Measurements from ENCODE around the gene CD79A.

DNA sequence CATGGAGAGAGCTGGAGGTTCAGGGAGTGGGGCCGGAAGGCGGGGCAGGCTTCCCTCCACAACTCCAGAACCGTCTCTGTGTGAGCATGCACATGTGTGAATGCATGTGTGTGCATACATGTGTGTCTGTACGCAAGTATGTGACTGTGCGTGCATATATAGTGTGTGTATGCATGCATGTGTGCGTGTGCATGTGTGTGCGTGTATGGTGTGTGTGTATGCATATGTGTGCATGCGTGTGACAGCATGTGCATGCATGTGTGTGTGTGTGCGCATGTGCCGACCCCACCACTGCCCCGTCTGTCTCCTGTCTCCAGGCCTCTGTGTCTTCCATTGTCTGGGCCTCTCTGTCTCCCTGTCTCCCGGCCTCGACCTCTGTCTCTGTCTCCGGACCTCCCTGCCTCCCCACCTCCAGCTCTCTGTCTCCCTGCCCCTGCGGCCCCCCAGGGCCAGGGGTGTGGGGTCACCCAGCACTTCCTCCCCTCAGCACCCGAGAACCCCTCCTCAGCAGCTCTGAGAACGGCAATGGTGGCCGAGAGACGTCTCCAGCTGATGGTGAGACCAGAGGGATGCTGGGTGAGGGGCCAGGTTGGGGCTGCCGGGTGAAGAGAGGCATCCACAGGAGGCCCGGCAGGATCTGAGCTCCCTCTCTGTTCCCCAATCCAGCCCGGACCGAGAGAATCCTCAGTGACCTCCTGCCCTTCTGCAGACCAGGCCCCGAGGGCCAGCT lies 28.4 kb downstream of the CD79A start:
- no peak for TF ChIP-seq CTCF (conservative IDR thresholded peaks at IDR 0.05 in 1 of 2, IDR thresholded peaks at IDR 0.05 in 1 of 2; ENCODE audit: low read depth in 1 of 2, low read length in 2 of 2)
- TF ChIP-seq EZH2 (IDR thresholded peaks at IDR 0.05; ENCODE audit: low read length, missing control alignments): no peak
